HL-60 (cell line): ENCODE data around the gene KRTAP6-3.

Source experiments
- DNase-seq, 2 experiments: peaks; one replicate each; pipeline ENCODE4 v3.0.0-alpha.2; 2010 to 2020; ENCODE audit warnings: low read depth in 1 of 2, low spot score in 1 of 2
- H3K27ac ChIP-seq: fragments of 250-450 bp; sonication (Bioruptor Pico); replicated peaks from 2 replicates; pipeline ENCODE4 v1.5.1; 2020; ENCODE audit warnings: mild to moderate bottlenecking, moderate library complexity
- H3K27me3 ChIP-seq: fragments of 250-450 bp; sonication (Bioruptor Pico); 2 replicates; pipeline ENCODE4 v1.5.1; 2021; ENCODE audit warnings: mild to moderate bottlenecking, moderate library complexity; ENCODE audit not compliant: insufficient read depth, poor library complexity, severe bottlenecking
- H3K4me3 ChIP-seq: replicated peaks from 2 replicates; pipeline ENCODE4 v1.5.1; 2011; ENCODE audit warnings: mild to moderate bottlenecking, control low read depth, low read length; ENCODE audit not compliant: insufficient read depth
- CTCF ChIP-seq: IDR thresholded peaks from one replicate; pipeline ENCODE4 v1.5.1; 2011; ENCODE audit warnings: low read length, control low read depth, inconsistent platforms; ENCODE audit not compliant: insufficient read depth
- GABPA ChIP-seq: IDR thresholded peaks from 2 replicates; pipeline ENCODE4 v1.6.1; 2012; ENCODE audit warnings: low read depth
- POLR2AphosphoS5 ChIP-seq: IDR thresholded peaks from 2 replicates; pipeline ENCODE4 v1.6.1; 2012; ENCODE audit warnings: low read depth
- REST ChIP-seq: IDR thresholded peaks from 2 replicates; pipeline ENCODE4 v1.6.1; 2012; ENCODE audit warnings: low read depth; ENCODE audit not compliant: insufficient replicate concordance
- SPI1 ChIP-seq: IDR thresholded peaks from 2 replicates; pipeline ENCODE4 v1.6.1; 2012; ENCODE audit warnings: low read depth, mild to moderate bottlenecking, borderline replicate concordance

Gene KRTAP6-3

GRCh38 chr21:30605968-30606367, 13.7 kb downstream of the KRTAP6-3 start:
- no peaks in the 10 kb centered on the region for H3K27me3 ChIP-seq
- no peak overlapping the region for H3K27ac ChIP-seq
- DNase-seq: no peak
- H3K4me3 ChIP-seq: no peak overlapping the region
- TF ChIP-seq SPI1: no peak
- TF ChIP-seq REST: no peak
- no peak for TF ChIP-seq CTCF
- no peak for TF ChIP-seq POLR2AphosphoS5
- no peak for TF ChIP-seq GABPA

- Histone ChIP-seq H3K27me3 (no peaks in the 10 kb centered on the region), H3K27ac (no peak overlapping the region), H3K4me3 (no peak overlapping the region)
- TF ChIP-seq REST (no peak), CTCF (no peak), GABPA (no peak), POLR2AphosphoS5 (no peak), SPI1 (no peak)
- DNase-seq: no peak
These were observed 19.9 kb downstream of the KRTAP6-3 start for GRCh38 chr21:30612132-30612531.

- Histone ChIP-seq H3K4me3 (no peak within 1 kb of the TSS), H3K27ac (no peak within 1 kb of the TSS), H3K27me3 (no peaks in the 10 kb centered on the region)
- no peak for DNase-seq
- TF ChIP-seq GABPA: no peak
- TF ChIP-seq POLR2AphosphoS5: no peak
- no peak for TF ChIP-seq CTCF
- no peak for TF ChIP-seq REST
- no peak for TF ChIP-seq SPI1
These were observed 21.6 kb downstream of the KRTAP6-3 start, which contains the start of gene KRTAP6-1 for GRCh38 chr21:30613836-30614235. Gene KRTAP6-1, minus strand, starts transcription at chr21:30613930. Its CDS starts 26 bp downstream, at chr21:30613904.
